NCI-H146 treated with DMSO at 0.1 percent for 48 hours (cell line): Measurements from ENCODE around the gene MAB21L2.

Experiments
- DNase-seq: peaks from one replicate; lab custom pipeline; 2025; ENCODE audit not compliant: unreplicated experiment; lab: John Stamatoyannopoulos, UW

The MAB21L2 gene

GRCh38 chr4:150600812-150601445 lies 19.0 kb downstream of the MAB21L2 start:
- DNase-seq = no peak

- no peak for DNase-seq
Observed at GRCh38 chr4:150609131-150609530, 27.2 kb downstream of the MAB21L2 start.

GRCh38 chr4:150619042-150619441 lies 37.1 kb downstream of the MAB21L2 start:
- no peak for DNase-seq

- DNase-seq = no peak
Observed at GRCh38 chr4:150624055-150624454, 42.1 kb downstream of the MAB21L2 start.

GRCh38 chr4:150625033-150625432 lies 43.1 kb downstream of the MAB21L2 start:
- no peak for DNase-seq

- no peak for DNase-seq
Observed at GRCh38 chr4:150628073-150628472, 46.1 kb downstream of the MAB21L2 start.

- DNase-seq = no peak
Observed at GRCh38 chr4:150632639-150633038, 50.7 kb downstream of the MAB21L2 start.
